ENCODE results near the gene ABCC10.

DNA sequence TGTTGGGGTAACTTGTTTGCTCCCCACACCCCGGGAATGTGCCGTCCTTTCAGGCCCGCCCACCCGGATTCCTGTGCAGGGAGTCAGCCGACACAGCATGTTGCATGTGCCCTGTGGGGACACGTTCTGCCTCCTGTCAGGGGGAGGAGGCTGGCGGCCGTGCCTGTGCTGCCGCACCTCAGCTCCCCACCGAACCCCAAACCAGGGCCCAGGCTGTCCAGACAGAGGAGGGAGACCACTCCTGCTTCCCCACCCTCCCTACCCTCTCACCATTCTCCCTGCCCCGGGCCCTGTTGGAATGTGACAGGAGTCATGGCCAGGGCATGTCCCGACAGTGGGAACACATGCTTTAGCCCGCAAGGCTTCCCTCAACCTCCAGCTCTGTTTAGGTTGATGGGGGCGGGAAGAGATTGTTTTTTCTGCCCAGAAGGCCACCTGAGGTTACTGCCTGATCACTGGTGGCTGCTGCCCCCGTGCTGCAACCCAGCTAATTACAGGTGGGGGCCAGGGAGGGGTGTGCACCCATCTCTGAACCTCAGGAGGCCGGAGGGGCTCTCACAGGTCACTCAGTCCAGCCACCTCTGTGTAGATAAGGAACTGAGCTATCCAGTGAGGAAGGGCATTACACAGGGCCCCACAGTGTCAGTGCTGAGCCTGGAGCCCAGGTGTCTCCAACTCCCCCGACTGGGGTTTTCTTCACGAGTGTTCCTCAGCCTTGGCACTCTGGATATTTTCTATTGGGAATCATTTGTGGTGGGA lies 69.2 kb downstream of the ABCC10 start:
- TF ChIP-seq, protein P1, sequence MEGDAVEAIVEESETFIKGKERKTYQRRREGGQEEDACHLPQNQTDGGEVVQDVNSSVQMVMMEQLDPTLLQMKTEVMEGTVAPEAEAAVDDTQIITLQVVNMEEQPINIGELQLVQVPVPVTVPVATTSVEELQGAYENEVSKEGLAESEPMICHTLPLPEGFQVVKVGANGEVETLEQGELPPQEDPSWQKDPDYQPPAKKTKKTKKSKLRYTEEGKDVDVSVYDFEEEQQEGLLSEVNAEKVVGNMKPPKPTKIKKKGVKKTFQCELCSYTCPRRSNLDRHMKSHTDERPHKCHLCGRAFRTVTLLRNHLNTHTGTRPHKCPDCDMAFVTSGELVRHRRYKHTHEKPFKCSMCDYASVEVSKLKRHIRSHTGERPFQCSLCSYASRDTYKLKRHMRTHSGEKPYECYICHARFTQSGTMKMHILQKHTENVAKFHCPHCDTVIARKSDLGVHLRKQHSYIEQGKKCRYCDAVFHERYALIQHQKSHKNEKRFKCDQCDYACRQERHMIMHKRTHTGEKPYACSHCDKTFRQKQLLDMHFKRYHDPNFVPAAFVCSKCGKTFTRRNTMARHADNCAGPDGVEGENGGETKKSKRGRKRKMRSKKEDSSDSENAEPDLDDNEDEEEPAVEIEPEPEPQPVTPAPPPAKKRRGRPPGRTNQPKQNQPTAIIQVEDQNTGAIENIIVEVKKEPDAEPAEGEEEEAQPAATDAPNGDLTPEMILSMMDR (IDR thresholded peaks at IDR 0.05) = peak; percentile 22 to 91 (median 66)
- no peak for TF ChIP-seq POLR2A (IDR thresholded peaks at IDR 0.05)
- TF ChIP-seq POLR2AphosphoS5 (IDR thresholded peaks at IDR 0.05) = peak; percentile 72
